Natural killer cell (primary cell): ENCODE measurements around the gene RETSAT. TPM values are rescaled to one million over a fixed set of nuclear protein-coding genes. Genes with fewer than 3 reads are reported as not detected.
"Not testable (repeated sequence)": the region's sequence is repeated elsewhere in the genome, so short reads cannot be mapped to it uniquely, and the experiment has no call there.

ENCODE experiments used
- ATAC-seq, 3 donors: fragments of 150-1000 bp in 2 of 3; fragments of 200-7000 bp in 1 of 3; cut with Tn5 transposase; 1 replicate in 1 of 3; 2 replicates in 2 of 3; pipeline ENCODE4 v1.10.0; 2021; ENCODE audit warnings: mild to moderate bottlenecking in 2 of 3, moderate library complexity in 2 of 3
- DNase-seq, 2 donors: peaks; one replicate each; pipeline versions ENCODE4 v3.0.0 to v3.0.0-alpha.2; 2013 to 2021; ENCODE audit warnings: mixed read lengths in 1 of 2
- H3K27ac ChIP-seq: one replicate; pipeline ENCODE4 v1.5.1; 2013; ENCODE audit warnings: mild to moderate bottlenecking, low read length
- H3K27me3 ChIP-seq: one replicate; pipeline ENCODE4 v1.6.1; 2013; ENCODE audit warnings: low read length; ENCODE audit not compliant: control insufficient read depth, insufficient read depth
- H3K36me3 ChIP-seq: one replicate; pipeline ENCODE4 v1.6.1; 2013; ENCODE audit warnings: low read length; ENCODE audit not compliant: control insufficient read depth, insufficient read depth
- H3K4me1 ChIP-seq: one replicate; pipeline ENCODE4 v1.6.1; 2013; ENCODE audit warnings: low read length; ENCODE audit not compliant: control insufficient read depth, insufficient read depth
- H3K4me3 ChIP-seq: one replicate; pipeline ENCODE4 v1.5.1; 2013; ENCODE audit warnings: low read length
- H3K9me3 ChIP-seq: one replicate; pipeline ENCODE4 v1.6.1; 2013; ENCODE audit warnings: low read length; ENCODE audit not compliant: control insufficient read depth, insufficient read depth
- H3K27ac Mint-ChIP-seq, 2 donors: one replicate each; pipeline ENCODE4 v1.8.0; 2022; ENCODE audit warnings: mild to moderate bottlenecking in 2 of 2, mixed read lengths in 2 of 2, moderate library complexity in 1 of 2
- H3K27me3 Mint-ChIP-seq, 2 donors: one replicate each; pipeline ENCODE4 v1.8.0; 2022; ENCODE audit warnings: low read depth in 2 of 2, mixed read lengths in 2 of 2
- H3K36me3 Mint-ChIP-seq: one replicate; pipeline ENCODE4 v1.8.0; 2022; ENCODE audit warnings: mixed read lengths
- H3K4me1 Mint-ChIP-seq, 2 donors: one replicate each; pipeline ENCODE4 v1.8.0; 2022; ENCODE audit warnings: mixed read lengths in 2 of 2
- H3K4me3 Mint-ChIP-seq: one replicate; pipeline ENCODE4 v1.8.0; 2022; ENCODE audit warnings: mild to moderate bottlenecking, moderate library complexity, mixed read lengths
- H3K9me3 Mint-ChIP-seq, 2 donors: one replicate each; pipeline ENCODE4 v1.8.0; 2022; ENCODE audit warnings: mixed read lengths in 2 of 2
- WGBS: methylation state at CpG from one replicate; pipeline ENCODE4 v1.1.7; 2013; ENCODE audit warnings: missing lambda C conversion rate; ENCODE audit not compliant: insufficient coverage; 5-methylcytosine and 5-hydroxymethylcytosine counted together
- intact Hi-C: fragments of 100-400 bp; cut with micrococcal nuclease; formaldehyde crosslinking; loops from one replicate; pipeline ENCODE4 v1.14.2; 2022
- total RNA-seq, 4 donors: library from RNA; stranded (reverse); fragments of 120-200 nt in 1 of 4; gene quantifications; one replicate each; pipeline versions ENCODE4 v1.2.3 to v1.2.4, GENCODE V29; 2013 to 2022
- TF ChIP-seq, protein P1 (sequence below): fragments of 200-600 bp; IDR thresholded peaks from one replicate; pipeline ENCODE4 v1.8.0; 2022; ENCODE audit warnings: antibody characterized with exemption

Gene RETSAT
- total RNA-seq, 3 donors from 2014 or later (not counting 1 experiment from before 2014, with no cell fraction given) = 22.7 to 36.5 (median 33.9) TPM

DNA sequence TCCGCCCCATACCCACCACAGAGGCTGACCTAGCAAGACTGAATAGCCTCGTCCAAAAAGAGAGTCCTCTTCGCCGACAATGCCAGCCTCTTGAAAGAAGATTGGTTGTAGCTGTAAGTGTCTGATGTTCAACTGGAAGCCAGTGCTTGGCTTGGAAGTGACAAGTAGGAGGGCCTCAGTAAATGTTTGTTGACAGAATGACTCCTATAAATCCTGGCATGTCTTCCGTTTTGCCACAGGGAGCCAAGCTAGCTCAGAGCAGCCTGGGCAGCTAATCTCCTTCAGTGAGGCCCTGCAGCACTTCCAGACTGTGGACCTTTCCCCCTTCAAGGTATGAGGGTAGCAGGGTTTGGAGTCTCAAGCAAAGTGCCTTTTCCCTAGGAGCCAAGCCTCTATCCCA, 15.2 kb upstream of the RETSAT start:
- ATAC-seq (no peak), DNase-seq (no peak)
- Histone ChIP-seq H3K27ac (no peak overlapping the region), H3K36me3 (peaks cover 7% of the 10 kb centered on the region), H3K27me3 (no peaks in the 10 kb centered on the region), H3K9me3 (no peaks in the 10 kb centered on the region), H3K4me1 (no peaks in the 10 kb centered on the region), H3K4me3 (no peak overlapping the region)
- H3K27me3 Mint-ChIP-seq = no peaks in the 10 kb centered on the region
- no peak overlapping the region for H3K27ac Mint-ChIP-seq
- intact Hi-C loops = no loop called here
- H3K4me3 Mint-ChIP-seq = no peak overlapping the region
- no peaks in the 10 kb centered on the region for H3K36me3 Mint-ChIP-seq
- WGBS = 93% methylated on average over 5 of the region's 5 CpGs
- TF ChIP-seq, protein P1, sequence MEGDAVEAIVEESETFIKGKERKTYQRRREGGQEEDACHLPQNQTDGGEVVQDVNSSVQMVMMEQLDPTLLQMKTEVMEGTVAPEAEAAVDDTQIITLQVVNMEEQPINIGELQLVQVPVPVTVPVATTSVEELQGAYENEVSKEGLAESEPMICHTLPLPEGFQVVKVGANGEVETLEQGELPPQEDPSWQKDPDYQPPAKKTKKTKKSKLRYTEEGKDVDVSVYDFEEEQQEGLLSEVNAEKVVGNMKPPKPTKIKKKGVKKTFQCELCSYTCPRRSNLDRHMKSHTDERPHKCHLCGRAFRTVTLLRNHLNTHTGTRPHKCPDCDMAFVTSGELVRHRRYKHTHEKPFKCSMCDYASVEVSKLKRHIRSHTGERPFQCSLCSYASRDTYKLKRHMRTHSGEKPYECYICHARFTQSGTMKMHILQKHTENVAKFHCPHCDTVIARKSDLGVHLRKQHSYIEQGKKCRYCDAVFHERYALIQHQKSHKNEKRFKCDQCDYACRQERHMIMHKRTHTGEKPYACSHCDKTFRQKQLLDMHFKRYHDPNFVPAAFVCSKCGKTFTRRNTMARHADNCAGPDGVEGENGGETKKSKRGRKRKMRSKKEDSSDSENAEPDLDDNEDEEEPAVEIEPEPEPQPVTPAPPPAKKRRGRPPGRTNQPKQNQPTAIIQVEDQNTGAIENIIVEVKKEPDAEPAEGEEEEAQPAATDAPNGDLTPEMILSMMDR = no peak
- no peaks in the 10 kb centered on the region for H3K9me3 Mint-ChIP-seq
- no peaks in the 10 kb centered on the region for H3K4me1 Mint-ChIP-seq

DNA sequence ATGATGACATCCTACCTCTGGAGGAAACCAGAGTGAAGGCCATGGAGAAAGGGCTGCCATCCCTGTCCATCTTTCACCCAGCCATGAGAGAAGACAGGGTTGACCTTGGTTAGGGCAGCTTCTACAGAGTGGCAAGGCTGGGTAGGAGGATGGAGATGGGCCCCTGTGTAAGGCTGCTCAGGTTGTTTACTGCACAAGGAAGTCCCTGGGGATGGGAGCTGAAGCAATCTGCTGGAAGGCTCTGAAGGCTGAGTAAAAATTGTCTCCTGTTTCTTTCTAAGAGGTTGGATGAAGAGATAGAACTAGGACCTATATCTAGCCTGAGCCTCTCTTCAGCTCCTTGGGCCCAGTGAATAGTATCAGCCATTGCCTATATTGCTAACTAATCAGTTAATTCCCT, 14.6 kb upstream of the RETSAT start:
- no peak overlapping the region for H3K4me3 ChIP-seq
- H3K36me3 ChIP-seq = peaks cover 7% of the 10 kb centered on the region
- no peak overlapping the region for H3K4me3 Mint-ChIP-seq
- no peaks in the 10 kb centered on the region for H3K4me1 ChIP-seq
- no peaks in the 10 kb centered on the region for H3K36me3 Mint-ChIP-seq
- no peak for DNase-seq
- intact Hi-C loops = no loop called here
- H3K27ac ChIP-seq = no peak overlapping the region
- no peaks in the 10 kb centered on the region for H3K4me1 Mint-ChIP-seq
- H3K9me3 ChIP-seq = no peaks in the 10 kb centered on the region
- ATAC-seq = no peak
- TF ChIP-seq, protein P1 = no peak
- no peak overlapping the region for H3K27ac Mint-ChIP-seq
- H3K27me3 Mint-ChIP-seq = no peaks in the 10 kb centered on the region
- no peaks in the 10 kb centered on the region for H3K27me3 ChIP-seq
- no peaks in the 10 kb centered on the region for H3K9me3 Mint-ChIP-seq

DNA sequence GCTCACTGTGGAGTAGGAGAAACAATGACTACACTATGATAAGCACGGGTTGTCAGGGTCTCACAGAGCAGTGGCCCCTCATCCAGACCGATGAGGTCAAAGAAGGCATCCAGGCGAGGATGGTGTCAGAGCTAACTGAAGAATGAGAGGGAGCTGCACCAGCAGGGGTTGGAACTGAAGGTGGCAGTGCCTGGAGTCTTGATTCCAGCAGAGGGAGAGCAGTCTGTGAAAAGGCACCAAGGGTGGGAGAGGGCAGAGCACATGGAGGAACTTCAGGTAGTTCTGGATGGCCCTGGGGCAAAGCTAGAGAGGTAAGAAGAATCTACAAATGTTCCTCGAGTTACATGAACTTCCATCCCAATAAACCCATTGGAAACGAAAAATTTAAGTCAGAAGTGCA, 12.9 kb upstream of the RETSAT start:
- Mint-ChIP-seq H3K4me3 (no peak overlapping the region), H3K27ac (no peak overlapping the region), H3K9me3 (no peaks in the 10 kb centered on the region), H3K36me3 (peaks cover 7% of the 10 kb centered on the region), H3K27me3 (no peaks in the 10 kb centered on the region), H3K4me1 (no peaks in the 10 kb centered on the region)
- WGBS = 94% methylated on average over 5 of the region's 5 CpGs
- intact Hi-C loops = no loop called here
- DNase-seq = no peak
- H3K27ac ChIP-seq = no peak overlapping the region
- H3K9me3 ChIP-seq = no peaks in the 10 kb centered on the region
- no peak for ATAC-seq
- H3K27me3 ChIP-seq = no peaks in the 10 kb centered on the region
- no peak overlapping the region for H3K4me3 ChIP-seq
- TF ChIP-seq, protein P1 = no peak
- peaks cover 17% of the 10 kb centered on the region for H3K36me3 ChIP-seq
- H3K4me1 ChIP-seq = no peaks in the 10 kb centered on the region

DNA sequence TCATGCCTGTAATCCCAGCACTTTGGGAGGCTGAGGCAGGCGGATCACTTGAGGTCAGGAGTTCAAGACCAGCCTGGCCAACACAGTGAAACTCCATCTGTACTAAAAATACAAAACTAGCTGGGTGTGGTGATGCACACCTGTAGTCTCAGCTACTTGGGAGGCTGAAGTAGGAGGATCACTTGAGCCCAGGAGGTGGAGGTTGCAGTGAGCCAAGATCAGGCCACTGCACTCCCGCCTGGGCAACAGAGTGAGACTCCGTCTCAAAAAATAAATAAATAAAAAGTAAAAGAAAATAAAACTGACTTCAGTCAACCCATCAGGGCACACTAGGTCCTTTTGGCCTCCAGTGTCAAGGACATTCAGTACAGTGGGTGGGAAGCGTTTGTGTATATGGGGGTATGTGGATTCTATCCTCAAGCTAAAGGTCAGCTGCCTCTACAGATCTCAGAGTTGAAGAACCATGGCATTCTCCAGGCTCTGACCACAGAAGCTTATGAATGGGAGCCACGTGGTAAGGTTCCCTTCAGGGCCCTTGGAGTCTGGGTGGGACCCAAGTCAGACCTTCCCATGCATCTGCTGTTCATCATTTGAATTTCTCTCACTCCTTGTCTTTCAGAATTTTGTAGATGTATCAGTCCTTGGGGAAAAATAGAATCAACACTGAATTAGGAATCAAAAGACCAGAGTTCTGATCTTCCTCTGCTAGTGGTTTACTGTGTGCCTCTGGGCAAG, 8.5 kb upstream of the RETSAT start:
- H3K27ac Mint-ChIP-seq, intact Hi-C loops, H3K9me3 ChIP-seq, H3K4me1 ChIP-seq, H3K36me3 Mint-ChIP-seq, H3K27ac ChIP-seq, ATAC-seq, H3K4me3 ChIP-seq, H3K27me3 ChIP-seq, H3K27me3 Mint-ChIP-seq, H3K4me3 Mint-ChIP-seq, H3K9me3 Mint-ChIP-seq, DNase-seq: not testable (repeated sequence)
- H3K36me3 ChIP-seq = peaks cover 28% of the 10 kb centered on the region
- peaks cover 11% of the 10 kb centered on the region in 2 donors for H3K4me1 Mint-ChIP-seq
- 95% methylated on average over 3 of the region's 5 CpGs for WGBS
